ENCODE measurements around the gene SSH2. TPM values are rescaled to one million over a fixed set of nuclear protein-coding genes. Genes with fewer than 3 reads are reported as not detected.

SSH2 gene
- polyA plus RNA-seq, 3 donors: 31.9 to 66.6 (median 54.0) TPM

- Histone ChIP-seq H4K20me1 (ENCODE audit: insufficient read depth, low read length) (peaks cover 100% of the 10 kb centered on the region), H3K4me3 (replicated peaks in 1 of 3; ENCODE audit: low read depth in 2 of 3, low read length in 3 of 3) (no peak overlapping the region), H2AFZ (ENCODE audit: insufficient read depth, low read depth, low read length, poor library complexity, severe bottlenecking) (no peak overlapping the region), H3K27ac (ENCODE audit: low read depth in 1 of 2, low read length in 2 of 2) (peak overlapping the region in 1 of 2 donors; percentile 17), H3K4me1 (ENCODE audit: control insufficient read depth in 1 of 2, insufficient read depth in 2 of 2, low read length in 2 of 2) (no peaks in the 10 kb centered on the region), H3K79me2 (ENCODE audit: insufficient read depth, low read length) (peaks cover 7% of the 10 kb centered on the region), H3K36me3 (replicated peaks in 1 of 2; ENCODE audit: control insufficient read depth in 1 of 2, insufficient read depth in 2 of 2, low read length in 2 of 2) (peaks cover 81 to 97% of the 10 kb centered on the region in 2 donors), H3K9ac (ENCODE audit: insufficient read depth, low read length, poor library complexity, severe bottlenecking) (no peak overlapping the region), H3K27me3 (ENCODE audit: control insufficient read depth in 2 of 2, insufficient read depth in 2 of 2, low read length in 2 of 2) (no peaks in the 10 kb centered on the region), H3K4me2 (replicated peaks; ENCODE audit: extremely low read depth, low read length, poor library complexity, severe bottlenecking) (no peak overlapping the region), H3K9me3 (replicated peaks in 1 of 2; ENCODE audit: control insufficient read depth in 1 of 2, insufficient read depth in 1 of 2, low read length in 2 of 2) (no peaks in the 10 kb centered on the region)
- H3K36me3 Mint-ChIP-seq: peaks cover 78 to 98% of the 10 kb centered on the region in 2 donors
- no peak for DNase-seq
- no peaks in the 10 kb centered on the region for H3K27me3 Mint-ChIP-seq (ENCODE audit: low read depth in 3 of 3)
- peak overlapping the region in 1 of 7 donors; percentile 65 for H3K27ac Mint-ChIP-seq
- no peak overlapping the region for H3K4me3 Mint-ChIP-seq
- WGBS (ENCODE audit: insufficient coverage): no CpG with 5 or more reads among the region's 3 CpGs
- TF ChIP-seq CTCF (IDR thresholded peaks at IDR 0.05): no peak
- H3K4me1 Mint-ChIP-seq: peaks cover 3% of the 10 kb centered on the region
- H3K9me3 Mint-ChIP-seq: no peaks in the 10 kb centered on the region
- intact Hi-C loops (cut with micrococcal nuclease): no loop called here
Measured at GRCh38 chr17:29633886-29634285, 296.1 kb downstream of the SSH2 start.

GRCh38 chr17:29630630-29631193, 299.3 kb downstream of the SSH2 start:
- DNase-seq: no peak
- H3K4me1 Mint-ChIP-seq: peaks cover 12% of the 10 kb centered on the region
- H3K27ac Mint-ChIP-seq: peak overlapping the region in 1 of 7 donors; percentile 63
- no peak overlapping the region for H3K4me2 ChIP-seq (replicated peaks; ENCODE audit: extremely low read depth, low read length, poor library complexity, severe bottlenecking)
- H3K36me3 Mint-ChIP-seq: peaks cover 86 to 89% of the 10 kb centered on the region in 2 donors
- no peaks in the 10 kb centered on the region for H3K4me1 ChIP-seq (ENCODE audit: control insufficient read depth in 1 of 2, insufficient read depth in 2 of 2, low read length in 2 of 2)
- H3K27ac ChIP-seq (ENCODE audit: low read depth in 1 of 2, low read length in 2 of 2): no peak overlapping the region
- WGBS (ENCODE audit: insufficient coverage): 81% methylated on average over 5 of the region's 6 CpGs
- no peaks in the 10 kb centered on the region for H3K9me3 ChIP-seq (replicated peaks in 1 of 2; ENCODE audit: control insufficient read depth in 1 of 2, insufficient read depth in 1 of 2, low read length in 2 of 2)
- peaks cover 100% of the 10 kb centered on the region for H4K20me1 ChIP-seq (ENCODE audit: insufficient read depth, low read length)
- peaks cover 0 to 2% (median 0%) of the 10 kb centered on the region in 3 donors for H3K27me3 Mint-ChIP-seq (ENCODE audit: low read depth in 3 of 3)
- no peak overlapping the region for H3K4me3 Mint-ChIP-seq
- H3K9ac ChIP-seq (ENCODE audit: insufficient read depth, low read length, poor library complexity, severe bottlenecking): no peak overlapping the region
- H2AFZ ChIP-seq (ENCODE audit: insufficient read depth, low read depth, low read length, poor library complexity, severe bottlenecking): no peak overlapping the region
- no peaks in the 10 kb centered on the region for H3K79me2 ChIP-seq (ENCODE audit: insufficient read depth, low read length)
- H3K36me3 ChIP-seq (replicated peaks in 1 of 2; ENCODE audit: control insufficient read depth in 1 of 2, insufficient read depth in 2 of 2, low read length in 2 of 2): peaks cover 76 to 97% of the 10 kb centered on the region in 2 donors
- no peak for TF ChIP-seq CTCF (IDR thresholded peaks at IDR 0.05)
- H3K4me3 ChIP-seq (replicated peaks in 1 of 3; ENCODE audit: low read depth in 2 of 3, low read length in 3 of 3): no peak overlapping the region
- intact Hi-C loops (cut with micrococcal nuclease): no loop called here
- H3K9me3 Mint-ChIP-seq: no peaks in the 10 kb centered on the region
- H3K27me3 ChIP-seq (ENCODE audit: control insufficient read depth in 2 of 2, insufficient read depth in 2 of 2, low read length in 2 of 2): no peaks in the 10 kb centered on the region
